GM18870 (cell line): Measurements from ENCODE around the gene TMPRSS13.

ENCODE experiments used
- ATAC-seq: cut with Tn5 transposase; IDR thresholded peaks from one replicate; pipeline ENCODE4 v1.9.1; 2021; ENCODE audit warnings: moderate library complexity; ENCODE audit not compliant: unreplicated experiment

TMPRSS13 gene

GRCh38 chr11:117914398-117914761 lies 14.8 kb downstream of the TMPRSS13 start:
- no peak for ATAC-seq

- no peak for ATAC-seq
Measured at GRCh38 chr11:117913736-117914397, 15.3 kb downstream of the TMPRSS13 start.

GRCh38 chr11:117912497-117912896 lies 16.7 kb downstream of the TMPRSS13 start:
- ATAC-seq: no peak

GRCh38 chr11:117911694-117912093 lies 17.5 kb downstream of the TMPRSS13 start:
- ATAC-seq: no peak

GRCh38 chr11:117910941-117911655 lies 18.1 kb downstream of the TMPRSS13 start:
- ATAC-seq: no peak

- no peak for ATAC-seq
Measured at GRCh38 chr11:117910525-117910924, 18.7 kb downstream of the TMPRSS13 start.

- ATAC-seq: no peak
Measured at GRCh38 chr11:117909611-117910382, 19.4 kb downstream of the TMPRSS13 start.

- ATAC-seq: no peak
Measured at GRCh38 chr11:117908959-117909610, 20.1 kb downstream of the TMPRSS13 start.

- no peak for ATAC-seq
Measured at GRCh38 chr11:117908109-117908895, 20.9 kb downstream of the TMPRSS13 start.

- ATAC-seq: no peak
Measured at GRCh38 chr11:117907276-117908108, 21.7 kb downstream of the TMPRSS13 start.

- no peak for ATAC-seq
Measured at GRCh38 chr11:117906710-117907109, 22.5 kb downstream of the TMPRSS13 start.

- no peak for ATAC-seq
Measured at GRCh38 chr11:117906126-117906525, 23.1 kb downstream of the TMPRSS13 start.

- no peak for ATAC-seq
Measured at GRCh38 chr11:117905524-117905923, 23.7 kb downstream of the TMPRSS13 start.

- no peak for ATAC-seq
Measured at GRCh38 chr11:117903505-117904382, 25.5 kb downstream of the TMPRSS13 start.

- ATAC-seq: no peak
Measured at GRCh38 chr11:117902001-117902845, 27.0 kb downstream of the TMPRSS13 start.

- no peak for ATAC-seq
Measured at GRCh38 chr11:117901601-117902000, 27.6 kb downstream of the TMPRSS13 start.

- ATAC-seq: no peak
Measured at GRCh38 chr11:117900720-117901440, 28.3 kb downstream of the TMPRSS13 start.
